Stimulated activated CD4-positive, alpha-beta T cell treated with anti-CD3 and anti-CD28 coated beads, Interleukin-1b, Interleukin-23, amount 100 ng/mL, for 1 hour (primary cell): ENCODE results near the gene NEO1.

Experiments used
- DNase-seq, 2 donors: peaks; one replicate each; pipeline ENCODE4 v3.0.0-alpha.2; 2020; ENCODE audit warnings: low read depth in 2 of 2

The NEO1 gene

DNA sequence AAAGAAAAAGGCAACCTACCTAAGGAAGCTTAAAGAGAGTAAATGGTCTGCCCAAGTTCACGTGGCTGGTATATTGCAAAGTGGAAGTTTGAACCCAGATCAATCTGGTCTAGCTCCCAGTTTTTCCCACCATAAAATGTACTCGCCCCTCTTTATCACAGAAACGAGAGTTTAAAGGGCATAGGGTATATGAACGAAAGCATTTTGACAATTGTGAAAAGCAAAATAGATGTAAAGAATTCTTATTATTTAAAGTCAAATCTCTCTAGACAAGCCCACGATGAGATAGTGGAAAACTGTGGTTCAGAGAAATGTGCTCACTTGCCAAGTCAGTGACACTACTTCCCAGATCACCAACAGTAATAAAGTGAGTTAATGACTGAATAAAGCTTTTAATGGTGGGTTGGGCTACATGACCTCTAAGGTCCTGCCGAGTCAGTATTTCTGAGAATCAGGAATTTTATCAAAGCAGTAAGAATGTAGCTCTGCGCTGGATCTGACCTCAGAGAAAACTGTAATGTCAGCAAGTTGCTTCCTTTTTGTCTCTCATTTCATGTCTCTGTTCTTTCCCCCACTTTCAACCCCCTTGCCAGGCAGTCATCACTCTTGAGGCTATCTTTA lies 23.3 kb upstream of the NEO1 start:
- no peak for DNase-seq

DNA sequence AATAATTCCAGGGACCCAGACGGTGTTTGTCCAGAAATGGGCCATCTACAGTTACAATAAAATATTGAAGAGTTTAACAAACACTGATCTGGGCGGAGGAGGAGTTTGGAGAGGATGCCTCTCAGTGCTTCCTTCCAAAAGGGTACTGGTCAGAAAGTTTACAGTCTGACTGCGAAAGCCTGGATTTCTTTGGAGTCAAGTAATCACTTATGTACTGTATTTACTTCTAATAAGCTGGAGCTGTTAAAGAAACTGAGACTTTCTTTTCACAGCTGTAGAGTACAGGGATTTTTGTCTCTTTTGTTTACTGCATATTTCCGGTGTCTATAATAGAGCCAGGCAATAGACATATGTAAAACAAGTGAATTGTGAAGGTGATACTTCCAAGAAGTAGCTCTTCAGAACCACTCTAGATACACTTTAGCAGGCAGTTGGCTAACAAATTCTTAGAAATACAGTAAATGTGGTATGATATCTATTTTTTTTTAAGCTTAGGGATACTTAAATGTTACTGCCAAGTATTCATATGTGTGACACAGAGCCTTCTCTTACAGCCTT lies 22.1 kb upstream of the NEO1 start:
- DNase-seq: no peak

DNA sequence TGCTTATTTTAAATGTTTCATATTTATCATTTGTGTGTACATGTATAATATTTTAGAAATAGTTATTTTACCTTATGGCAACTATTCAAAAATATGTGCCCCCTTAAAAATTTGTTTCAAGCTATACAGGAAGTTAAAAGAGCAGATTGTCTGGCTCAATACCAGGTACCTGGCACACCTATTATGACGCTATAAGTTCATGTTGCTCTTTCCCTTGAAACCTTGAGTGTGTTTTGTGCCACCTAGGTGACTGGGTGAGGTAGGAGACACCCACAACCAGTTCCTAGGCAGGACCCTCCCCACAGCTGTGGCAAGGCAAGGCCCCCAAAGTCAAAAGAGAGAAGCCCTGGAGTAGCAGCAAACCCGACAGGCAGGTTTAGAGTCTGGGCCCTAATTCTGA lies 20.6 kb upstream of the NEO1 start:
- no peak for DNase-seq

DNA sequence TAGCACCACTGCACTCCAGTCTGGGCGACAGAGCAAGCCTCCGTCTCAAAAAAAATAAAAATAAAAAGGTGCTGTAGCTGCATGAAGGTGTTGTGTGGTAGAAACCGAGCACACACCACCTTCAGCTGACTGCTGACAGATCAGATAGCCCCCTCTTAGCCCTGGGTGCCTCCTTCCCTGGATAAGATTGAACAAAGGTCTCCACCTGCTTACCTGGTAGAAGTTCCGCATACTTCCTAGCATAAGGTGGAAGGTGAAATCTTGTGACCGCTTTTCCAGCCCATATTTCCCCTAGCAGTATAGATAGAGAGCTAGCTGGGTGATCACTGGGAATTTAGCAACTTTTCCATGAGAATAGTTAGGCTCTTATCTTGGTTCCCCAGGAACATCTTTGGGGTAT lies 18.7 kb upstream of the NEO1 start:
- no peak for DNase-seq

- DNase-seq: no peak
Measured at GRCh38 chr15:73034221-73034620, 18.0 kb upstream of the NEO1 start.

GRCh38 chr15:73035221-73035620 lies 17.0 kb upstream of the NEO1 start:
- no peak for DNase-seq

DNA sequence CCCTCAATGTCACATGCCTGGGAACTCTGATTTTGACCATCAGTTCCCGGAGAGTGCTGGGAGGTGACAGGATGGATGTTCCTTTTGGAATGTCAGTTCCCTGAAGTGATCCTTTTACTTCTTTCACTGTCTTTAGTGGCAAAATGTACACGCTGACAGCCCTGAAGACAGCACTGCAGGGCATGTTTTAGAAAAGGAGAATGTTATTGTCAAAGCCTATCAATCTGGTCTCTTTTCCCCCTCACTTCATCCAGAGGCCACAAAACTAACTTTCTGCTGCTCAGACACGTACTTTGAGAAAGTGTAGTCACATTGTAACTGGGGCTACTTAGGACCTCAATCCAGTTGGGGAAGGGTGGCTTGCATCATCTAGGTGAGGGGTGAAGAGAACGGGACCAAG lies 14.0 kb upstream of the NEO1 start:
- no peak for DNase-seq

DNA sequence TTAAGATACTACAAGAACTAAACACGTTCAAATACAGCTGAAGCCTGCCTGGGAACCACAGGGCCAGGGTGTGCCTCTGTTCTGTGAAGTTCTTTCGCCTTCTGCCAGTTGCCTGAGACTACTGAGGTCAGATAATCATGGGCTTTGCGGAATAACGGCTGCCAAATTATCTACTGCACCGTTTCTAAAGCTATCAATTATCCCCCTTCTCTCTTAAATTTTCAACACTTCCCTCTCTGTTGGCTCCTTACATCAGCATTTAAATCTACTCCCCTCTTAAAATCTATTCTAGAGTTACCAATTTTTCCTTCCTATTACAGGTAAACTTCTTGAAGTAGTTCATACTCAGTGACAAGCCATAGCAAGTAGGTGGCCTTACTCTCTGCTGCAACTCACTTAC lies 6.2 kb upstream of the NEO1 start:
- no peak for DNase-seq

DNA sequence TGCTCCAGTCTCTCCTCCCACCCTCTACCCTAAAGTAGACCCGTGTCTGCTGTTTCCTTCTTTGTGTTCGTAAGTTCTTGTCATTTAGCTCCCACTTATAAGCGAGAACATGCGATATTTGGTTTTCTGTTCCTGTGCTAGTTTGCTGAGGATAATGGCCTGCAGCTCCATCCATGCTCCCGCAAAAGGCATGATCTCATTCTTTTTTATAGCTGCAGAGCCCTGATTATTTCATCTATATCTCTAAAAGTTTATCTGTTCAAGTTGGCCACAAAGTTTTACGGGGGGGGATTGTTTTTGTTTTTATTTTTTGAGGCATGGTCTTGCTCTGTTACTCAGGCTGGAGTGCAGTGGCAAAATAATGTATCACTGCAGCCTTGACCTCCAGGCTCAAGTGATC lies 4.4 kb upstream of the NEO1 start:
- DNase-seq: no peak

DNA sequence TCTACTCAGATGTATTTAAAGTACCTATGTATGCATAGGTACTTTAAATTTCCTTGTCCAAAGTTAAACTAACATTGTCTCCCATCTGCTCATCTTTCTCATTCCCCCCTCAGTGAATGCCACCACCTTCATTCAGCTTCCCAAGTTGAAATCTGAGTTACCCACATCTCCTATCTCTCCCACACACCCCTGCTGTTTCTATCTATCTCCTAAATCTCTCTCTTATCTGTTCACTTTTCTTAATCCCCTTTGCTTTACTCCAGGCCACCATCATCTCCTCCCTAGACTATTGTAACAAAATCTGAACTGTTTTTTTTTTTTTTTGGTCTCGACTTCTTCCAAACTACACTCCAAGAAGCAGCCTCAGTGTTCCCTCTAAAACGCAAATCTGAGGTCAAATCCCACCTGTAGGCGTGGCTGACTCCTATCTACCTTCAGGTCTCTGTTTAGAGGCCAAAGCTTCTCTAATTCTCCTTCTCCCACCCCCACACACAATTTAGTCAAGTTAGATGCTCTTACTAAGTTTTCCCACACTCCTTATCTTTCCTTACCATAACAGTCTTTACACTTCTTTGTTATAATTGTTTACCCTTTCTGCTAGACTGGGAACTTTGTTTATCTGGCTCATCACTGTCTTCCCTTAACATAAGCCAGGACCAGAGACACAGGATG lies 3.5 kb upstream of the NEO1 start:
- DNase-seq: no peak

- no peak for DNase-seq
Measured at GRCh38 chr15:73049564-73050215, 2.6 kb upstream of the NEO1 start.

- no peak for DNase-seq
Measured at GRCh38 chr15:73050561-73051295, 1.5 kb upstream of the NEO1 start.

DNA sequence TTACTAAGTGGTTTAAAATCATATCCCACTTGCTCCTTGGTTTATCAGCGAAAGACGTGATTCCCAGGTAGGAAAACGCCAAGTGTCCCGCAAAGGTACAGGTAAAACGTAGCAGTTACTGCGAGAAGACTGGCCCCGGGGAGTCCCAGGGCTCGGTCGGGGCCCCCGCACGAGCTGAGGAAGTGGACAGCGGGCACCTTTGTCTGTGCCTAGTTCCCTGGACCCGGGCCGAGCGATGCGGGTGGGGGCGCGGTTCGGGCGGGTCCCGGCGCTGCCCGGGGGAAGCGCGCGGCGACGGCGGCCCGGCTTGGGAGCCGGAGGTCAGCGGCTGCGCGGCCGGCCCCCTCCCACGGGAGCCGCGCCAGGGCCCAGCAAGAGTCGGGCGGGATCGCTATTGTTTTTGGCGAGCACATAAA lies 864 bp upstream of the NEO1 start:
- DNase-seq: no peak

- no peak for DNase-seq
Measured at GRCh38 chr15:73052653-73053397, 562 bp downstream of the NEO1 start.

DNA sequence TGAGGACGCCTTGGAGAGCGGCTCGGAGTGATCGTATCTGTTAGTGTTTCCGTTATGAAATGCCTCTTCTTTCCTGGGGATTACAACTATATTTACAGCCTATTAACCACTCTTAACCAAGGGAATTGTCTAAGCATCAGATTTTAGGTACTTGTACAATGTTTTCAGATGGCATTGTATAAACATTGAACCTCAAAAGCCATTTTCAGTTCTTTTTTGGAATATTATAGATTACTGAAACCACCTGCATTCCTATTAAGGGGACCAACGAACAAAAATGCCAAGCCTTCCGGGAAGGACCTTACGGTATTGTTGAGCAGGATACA lies 1.1 kb downstream of the NEO1 start:
- no peak for DNase-seq

- no peak for DNase-seq
Measured at GRCh38 chr15:73054417-73054953, 2.2 kb downstream of the NEO1 start.

GRCh38 chr15:73056460-73056859 lies 4.2 kb downstream of the NEO1 start:
- no peak for DNase-seq

DNA sequence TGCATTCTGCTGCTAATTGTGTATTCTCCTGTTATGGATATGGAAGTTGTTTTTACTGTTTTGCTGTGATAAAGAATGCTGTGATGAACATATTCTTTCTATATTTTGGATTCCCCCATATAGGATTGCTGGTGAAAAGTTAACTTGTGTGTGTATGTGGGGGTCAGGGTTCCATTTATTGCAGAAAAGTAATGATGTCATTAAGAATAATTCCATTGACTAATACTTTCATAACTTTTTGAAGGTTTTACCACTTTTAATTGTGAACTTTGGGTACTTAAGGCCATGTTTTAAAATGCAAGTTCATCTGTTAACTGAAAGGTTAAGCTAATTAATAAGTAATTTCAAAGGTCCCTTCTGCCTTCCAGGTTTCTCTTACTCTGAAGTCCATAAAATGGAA lies 6.2 kb downstream of the NEO1 start:
- DNase-seq: no peak

DNA sequence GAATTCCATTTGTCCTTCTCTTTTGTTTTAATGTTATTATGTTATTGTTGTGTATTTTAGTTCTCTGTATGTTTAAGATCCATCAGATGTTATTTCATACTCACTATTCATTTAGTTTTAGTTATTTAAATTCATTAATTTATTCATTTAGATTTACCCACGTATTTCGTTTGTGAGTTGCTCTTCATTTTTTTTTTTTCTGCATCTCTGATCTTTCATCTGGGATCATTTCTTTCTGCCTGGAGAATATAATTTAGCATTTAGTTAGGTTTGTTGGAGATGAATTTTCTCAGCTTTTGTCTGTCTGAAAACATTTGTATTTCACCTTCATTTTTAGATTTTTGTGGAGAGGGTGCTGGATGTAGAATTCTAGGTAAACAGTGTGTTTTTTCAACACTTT lies 12.9 kb downstream of the NEO1 start:
- no peak for DNase-seq

- DNase-seq: no peak
Measured at GRCh38 chr15:73069109-73069508, 16.8 kb downstream of the NEO1 start.

DNA sequence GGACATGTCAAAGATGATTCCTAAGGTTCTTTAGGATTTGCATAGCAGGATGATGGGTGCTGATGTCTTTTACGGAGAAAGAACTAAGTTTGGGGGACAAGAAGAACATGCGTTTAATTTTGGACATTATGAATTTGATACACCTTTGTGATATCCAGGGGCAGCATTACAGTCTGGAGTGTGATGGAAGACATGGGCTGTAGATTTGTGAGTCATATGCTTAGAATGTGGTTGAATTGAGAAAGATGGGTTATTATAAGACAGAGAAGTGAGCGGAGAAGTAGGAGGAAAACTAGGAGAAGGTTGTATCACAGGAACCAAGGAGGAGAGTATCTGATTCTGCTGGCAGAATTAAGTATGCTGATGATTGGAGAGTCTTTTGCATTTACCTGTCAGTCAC lies 20.6 kb downstream of the NEO1 start:
- no peak for DNase-seq

DNA sequence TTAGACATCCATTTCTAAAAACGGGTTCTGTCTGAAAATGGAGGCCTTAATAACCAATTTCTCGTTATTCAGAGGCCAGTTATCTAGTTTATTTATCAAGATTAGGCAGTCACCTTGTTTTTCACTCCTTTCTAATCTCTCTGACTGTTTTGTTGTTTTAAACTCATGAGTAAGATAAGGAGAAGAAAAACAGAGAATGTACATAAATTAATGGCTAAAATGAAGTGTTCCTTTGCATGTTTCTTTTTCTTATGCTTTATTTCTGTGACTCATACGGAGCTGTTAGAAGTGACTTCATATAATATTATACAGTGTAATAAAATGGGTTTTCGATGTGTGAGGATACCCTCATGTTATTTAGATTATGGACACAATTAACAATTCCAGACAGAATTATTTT lies 22.0 kb downstream of the NEO1 start:
- no peak for DNase-seq
